Stomach (tissue), 9 donors: ENCODE data around the gene SEMA3F. TPM values are rescaled to one million over a fixed set of nuclear protein-coding genes. Genes with fewer than 3 reads are reported as not detected.

Experiments
- DNase-seq, 2 donors: peaks; one replicate each; pipeline versions ENCODE4 v3.0.0 to v3.0.0-alpha.2; 2013 to 2019
- H3K27ac ChIP-seq, 5 donors: fragments of 200-600 bp in 4 of 5; sonication (generic) in 4 of 5; one replicate each; pipeline ENCODE4 v1.5.1; 2013 to 2019; ENCODE audit warnings: mild to moderate bottlenecking in 1 of 5, moderate library complexity in 1 of 5
- H3K27me3 ChIP-seq, 3 donors: fragments of 200-600 bp; sonication (generic); one replicate each; pipeline ENCODE4 v1.5.1; 2017 to 2019; ENCODE audit warnings: mixed run types in 1 of 3
- H3K36me3 ChIP-seq, 4 donors: fragments of 200-600 bp; sonication (generic); 1 replicate in 3 of 4; 2 replicates in 1 of 4; pipeline ENCODE4 v1.5.1; 2016 to 2019
- H3K4me1 ChIP-seq, 4 donors: fragments of 200-600 bp; sonication (generic); one replicate each; pipeline ENCODE4 v1.5.1; 2016 to 2019
- H3K4me3 ChIP-seq, 4 donors: fragments of 200-600 bp; sonication (generic) in 3 of 4; one replicate each; pipeline ENCODE4 v1.5.1; 2016 to 2019; ENCODE audit warnings: mild to moderate bottlenecking in 1 of 4
- H3K9me3 ChIP-seq, 4 donors: fragments of 200-600 bp; sonication (generic); one replicate each; pipeline ENCODE4 v1.5.1; 2016 to 2019
- EP300 ChIP-seq: sonication (generic); formaldehyde crosslinking; IDR thresholded peaks from one replicate; pipeline ENCODE4 v1.6.1; 2017; ENCODE audit warnings: antibody characterized with exemption
- POLR2A ChIP-seq, 4 donors: fragments of 450-650 bp; IDR thresholded peaks; one replicate each; pipeline ENCODE4 v1.6.1; 2016; ENCODE audit warnings: antibody characterized with exemption in 4 of 4, control low read depth in 2 of 4, mild to moderate bottlenecking in 1 of 4, moderate library complexity in 1 of 4
- POLR2AphosphoS5 ChIP-seq, 3 donors: sonication (generic); formaldehyde crosslinking; IDR thresholded peaks; one replicate each; pipeline ENCODE4 v1.6.1; 2016; ENCODE audit warnings: antibody characterized with exemption in 3 of 3
- WGBS, 5 donors: extraction: QIAGEN DNeasy Blood & Tissue Kit in 3 of 5; methylation state at CpG; one replicate each; pipeline versions ENCODE4 v1.1.5 to v1.1.7; 2013 to 2018; 5-methylcytosine and 5-hydroxymethylcytosine counted together
- intact Hi-C: fragments of 100-400 bp; cut with DNase I; formaldehyde crosslinking; loops from one replicate; pipeline ENCODE4 v1.15.1; 2023; ENCODE audit warnings: low total_unique reads
- polyA plus RNA-seq, 3 donors: library from polyadenylated mRNA; stranded (reverse); fragments of 200-250 nt; gene quantifications; one replicate each; pipeline ENCODE4 v1.2.3, GENCODE V29; 2013
- total RNA-seq, 5 donors: library from RNA; depleted of rRNA; stranded (reverse); fragments of >200 nt; gene quantifications; one replicate each; pipeline versions ENCODE4 v1.1.0 to v1.2.3, GENCODE V29; 2014 to 2016
- TF ChIP-seq, protein P1 (sequence below), 7 experiments: fragments of 450-650 bp in 4 of 7; fragments of 200-600 bp in 3 of 7; sonication (generic) in 3 of 7; IDR thresholded peaks; one replicate each; pipeline ENCODE4 v1.5.1; 2016 to 2019; ENCODE audit warnings: antibody characterized with exemption in 7 of 7, control low read depth in 2 of 7, mild to moderate bottlenecking in 1 of 7
- donor health status: healthy with polysubstance abuse.
- donor health status: Bipolar disorder and iron deficiency.
- donor health status: healthy.

The SEMA3F gene
- total and polyA plus RNA-seq, 8 donors, result 8.9 to 34.5 (median 22.9) TPM

DNA sequence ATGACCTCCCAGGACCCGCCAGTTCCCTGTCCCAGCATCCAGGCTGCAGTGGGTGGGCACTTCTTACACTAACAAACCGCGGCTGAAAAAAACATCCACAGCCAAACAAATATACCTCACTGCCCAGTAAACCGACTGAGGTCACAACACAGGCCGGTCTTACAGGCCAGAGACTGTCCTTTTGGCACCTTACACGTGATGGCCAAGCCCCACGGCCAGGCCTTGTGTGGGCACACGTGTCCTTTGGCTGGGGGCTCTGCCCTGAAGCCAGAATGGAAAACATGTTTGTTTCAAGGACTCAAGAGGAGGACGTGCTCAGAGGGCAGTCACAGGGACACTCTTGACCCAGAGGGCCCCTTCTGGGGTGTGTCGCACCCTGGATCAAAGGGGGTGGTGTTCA is 59.7 kb downstream of the SEMA3F start:
- H3K36me3 ChIP-seq, result no peaks in the 10 kb centered on the region
- H3K4me1 ChIP-seq, result peaks cover 0 to 5% (median 0%) of the 10 kb centered on the region in 4 donors
- intact Hi-C loops, result no loop called here
- H3K9me3 ChIP-seq, result no peaks in the 10 kb centered on the region
- no peak for DNase-seq
- TF ChIP-seq POLR2A (IDR thresholded peaks at IDR 0.05), result no peak
- TF ChIP-seq, protein P1, sequence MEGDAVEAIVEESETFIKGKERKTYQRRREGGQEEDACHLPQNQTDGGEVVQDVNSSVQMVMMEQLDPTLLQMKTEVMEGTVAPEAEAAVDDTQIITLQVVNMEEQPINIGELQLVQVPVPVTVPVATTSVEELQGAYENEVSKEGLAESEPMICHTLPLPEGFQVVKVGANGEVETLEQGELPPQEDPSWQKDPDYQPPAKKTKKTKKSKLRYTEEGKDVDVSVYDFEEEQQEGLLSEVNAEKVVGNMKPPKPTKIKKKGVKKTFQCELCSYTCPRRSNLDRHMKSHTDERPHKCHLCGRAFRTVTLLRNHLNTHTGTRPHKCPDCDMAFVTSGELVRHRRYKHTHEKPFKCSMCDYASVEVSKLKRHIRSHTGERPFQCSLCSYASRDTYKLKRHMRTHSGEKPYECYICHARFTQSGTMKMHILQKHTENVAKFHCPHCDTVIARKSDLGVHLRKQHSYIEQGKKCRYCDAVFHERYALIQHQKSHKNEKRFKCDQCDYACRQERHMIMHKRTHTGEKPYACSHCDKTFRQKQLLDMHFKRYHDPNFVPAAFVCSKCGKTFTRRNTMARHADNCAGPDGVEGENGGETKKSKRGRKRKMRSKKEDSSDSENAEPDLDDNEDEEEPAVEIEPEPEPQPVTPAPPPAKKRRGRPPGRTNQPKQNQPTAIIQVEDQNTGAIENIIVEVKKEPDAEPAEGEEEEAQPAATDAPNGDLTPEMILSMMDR (IDR thresholded peaks at IDR 0.05), result no peak
- TF ChIP-seq POLR2AphosphoS5 (IDR thresholded peaks at IDR 0.05), result no peak
- TF ChIP-seq EP300, result no peak
- no peaks in the 10 kb centered on the region for H3K27me3 ChIP-seq
- WGBS, 5 donors, result 69 to 79% (median 78%) methylated on average over 10 of the region's 10 CpGs
- H3K27ac ChIP-seq, result no peak overlapping the region
- no peak overlapping the region for H3K4me3 ChIP-seq

DNA sequence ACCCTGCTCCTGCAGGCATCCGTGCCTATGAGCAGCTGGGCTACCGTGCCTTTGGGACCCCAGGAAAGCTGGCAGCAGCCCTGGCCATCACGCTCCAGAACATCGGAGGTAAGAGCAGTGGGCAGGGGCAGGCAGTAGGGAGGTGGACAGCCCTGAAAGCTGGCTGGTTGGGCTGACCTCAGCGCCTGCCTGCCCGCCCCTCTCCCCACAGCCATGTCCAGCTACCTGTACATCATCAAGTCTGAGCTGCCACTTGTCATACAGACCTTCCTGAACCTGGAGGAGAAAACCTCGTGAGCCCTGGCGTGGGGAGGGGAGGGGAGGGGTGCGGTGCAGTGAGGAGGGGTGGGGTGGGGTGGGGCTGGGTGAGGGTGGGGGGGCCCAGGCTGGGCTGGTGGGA is 60.4 kb downstream of the SEMA3F start:
- no peak for TF ChIP-seq EP300
- no peak for TF ChIP-seq POLR2A (IDR thresholded peaks at IDR 0.05)
- TF ChIP-seq POLR2AphosphoS5 (IDR thresholded peaks at IDR 0.05), result no peak
- TF ChIP-seq, protein P1 (IDR thresholded peaks at IDR 0.05), result no peak
- Histone ChIP-seq H3K4me3 (no peak overlapping the region), H3K9me3 (no peaks in the 10 kb centered on the region), H3K27me3 (no peaks in the 10 kb centered on the region), H3K4me1 (peaks cover 0 to 4% (median 0%) of the 10 kb centered on the region in 4 donors), H3K36me3 (no peaks in the 10 kb centered on the region), H3K27ac (no peak overlapping the region)
- no peak for DNase-seq
- 73 to 82% (median 78%) methylated on average over 6 to 9 of the region's 9 CpGs for WGBS, 5 donors
- intact Hi-C loops, result no loop called here

DNA sequence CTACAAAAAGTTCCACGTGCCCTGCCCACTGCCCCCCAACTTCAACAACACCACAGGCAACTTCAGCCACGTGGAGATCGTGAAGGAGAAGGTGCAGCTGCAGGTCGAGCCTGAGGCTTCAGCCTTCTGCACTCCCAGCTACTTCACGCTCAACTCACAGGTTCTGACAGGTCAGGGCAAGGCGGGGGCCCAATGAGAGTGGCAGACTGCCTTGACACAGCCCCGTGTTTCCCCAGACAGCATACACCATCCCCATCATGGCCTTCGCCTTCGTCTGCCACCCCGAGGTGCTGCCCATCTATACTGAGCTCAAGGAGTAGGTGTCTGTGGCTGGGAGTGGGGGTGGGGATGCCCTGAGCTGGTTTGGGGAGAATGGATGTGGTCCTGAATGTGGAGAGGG is 62.6 kb downstream of the SEMA3F start:
- Histone ChIP-seq H3K4me3 (no peak overlapping the region), H3K27me3 (no peaks in the 10 kb centered on the region), H3K4me1 (no peaks in the 10 kb centered on the region), H3K27ac (no peak overlapping the region), H3K9me3 (no peaks in the 10 kb centered on the region), H3K36me3 (no peaks in the 10 kb centered on the region)
- intact Hi-C loops, result no loop called here
- 74 to 79% (median 77%) methylated on average over 7 to 10 of the region's 10 CpGs for WGBS, 5 donors
- TF ChIP-seq POLR2AphosphoS5 (IDR thresholded peaks at IDR 0.05), result no peak
- TF ChIP-seq, protein P1 (IDR thresholded peaks at IDR 0.05), result no peak
- TF ChIP-seq EP300, result no peak
- TF ChIP-seq POLR2A (IDR thresholded peaks at IDR 0.05), result no peak
- no peak for DNase-seq

DNA sequence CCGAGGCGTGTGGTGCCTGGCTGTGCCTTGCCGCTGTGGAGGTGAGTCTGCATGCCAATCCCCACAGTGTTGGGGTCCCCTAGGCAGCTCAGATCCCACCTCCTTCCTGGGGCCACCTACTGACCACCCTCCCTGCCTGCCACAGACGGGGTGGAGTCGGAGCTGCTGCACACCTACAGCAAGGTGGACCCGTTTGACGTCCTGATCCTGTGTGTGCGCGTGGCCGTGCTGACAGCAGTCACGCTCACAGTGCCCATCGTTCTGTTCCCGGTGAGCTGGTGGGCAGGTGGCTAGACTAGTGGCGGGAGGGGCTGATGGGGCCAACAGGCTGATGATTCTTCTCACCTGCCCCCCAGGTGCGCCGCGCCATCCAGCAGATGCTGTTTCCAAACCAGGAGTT is 63.3 kb downstream of the SEMA3F start:
- Histone ChIP-seq H3K27ac (no peak overlapping the region), H3K4me1 (no peaks in the 10 kb centered on the region), H3K36me3 (no peaks in the 10 kb centered on the region), H3K27me3 (no peaks in the 10 kb centered on the region), H3K4me3 (no peak overlapping the region), H3K9me3 (no peaks in the 10 kb centered on the region)
- intact Hi-C loops, result no loop called here
- no peak for DNase-seq
- no peak for TF ChIP-seq EP300
- no peak for TF ChIP-seq POLR2AphosphoS5 (IDR thresholded peaks at IDR 0.05)
- TF ChIP-seq, protein P1 (IDR thresholded peaks at IDR 0.05), result no peak
- no peak for TF ChIP-seq POLR2A (IDR thresholded peaks at IDR 0.05)
- WGBS, 5 donors, result 90 to 95% (median 93%) methylated on average over 9 to 17 of the region's 17 CpGs
